ENCODE data around the gene FOXA3. TPM values are rescaled to one million over a fixed set of nuclear protein-coding genes. Genes with fewer than 3 reads are reported as not detected.

Gene FOXA3
- total RNA-seq, 3 donors from 2014 or later = 0.23 to 0.46 (median 0.26) TPM

- Mint-ChIP-seq H3K4me1 (ENCODE audit: low read depth) (no peaks in the 10 kb centered on the region), H3K36me3 (ENCODE audit: insufficient read depth) (peaks cover 37% of the 10 kb centered on the region)
- no peak for ATAC-seq
These were observed 40.1 kb upstream of the FOXA3 start for GRCh38 chr19:45824041-45824471.

GRCh38 chr19:45824531-45825262 lies 39.4 kb upstream of the FOXA3 start:
- H3K9me3 Mint-ChIP-seq = no peaks in the 10 kb centered on the region
- no peaks in the 10 kb centered on the region for H3K27me3 Mint-ChIP-seq (ENCODE audit: low read depth)
- peaks cover 40% of the 10 kb centered on the region for H3K36me3 Mint-ChIP-seq (ENCODE audit: insufficient read depth)
- no peak overlapping the region for H3K4me3 Mint-ChIP-seq
- no peaks in the 10 kb centered on the region for H3K4me1 Mint-ChIP-seq (ENCODE audit: low read depth)
- ATAC-seq = no peak
- DNase-seq = no peak

More at GRCh38 chr19:45824041-45824471, 40.1 kb upstream of the FOXA3 start:
- Mint-ChIP-seq H3K27me3 (ENCODE audit: low read depth) (no peaks in the 10 kb centered on the region), H3K4me3 (no peak overlapping the region), H3K9me3 (no peaks in the 10 kb centered on the region)
- no peak for DNase-seq

DNA sequence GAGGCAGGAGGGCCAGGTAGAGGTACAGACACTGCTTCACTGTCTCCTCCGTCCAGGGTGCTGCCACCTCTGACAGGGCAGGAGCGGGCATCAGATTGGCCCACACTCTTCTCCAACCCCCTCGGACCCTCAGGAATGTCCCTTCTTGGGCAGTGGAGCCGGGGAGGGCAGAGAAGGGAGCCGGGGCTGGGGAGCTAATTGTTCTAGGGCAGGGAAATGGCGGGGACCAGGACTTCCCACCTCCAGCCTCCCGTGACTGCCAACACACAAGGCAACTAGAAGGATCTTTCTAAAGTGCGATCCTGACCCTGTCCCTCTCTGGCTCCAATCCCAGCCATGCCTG lies 38.9 kb upstream of the FOXA3 start:
- Mint-ChIP-seq H3K4me1 (ENCODE audit: low read depth) (no peaks in the 10 kb centered on the region), H3K4me3 (no peak overlapping the region), H3K27me3 (ENCODE audit: low read depth) (no peaks in the 10 kb centered on the region), H3K36me3 (ENCODE audit: insufficient read depth) (peaks cover 43% of the 10 kb centered on the region), H3K9me3 (no peaks in the 10 kb centered on the region)
- ATAC-seq (no peak), DNase-seq (no peak)

DNA sequence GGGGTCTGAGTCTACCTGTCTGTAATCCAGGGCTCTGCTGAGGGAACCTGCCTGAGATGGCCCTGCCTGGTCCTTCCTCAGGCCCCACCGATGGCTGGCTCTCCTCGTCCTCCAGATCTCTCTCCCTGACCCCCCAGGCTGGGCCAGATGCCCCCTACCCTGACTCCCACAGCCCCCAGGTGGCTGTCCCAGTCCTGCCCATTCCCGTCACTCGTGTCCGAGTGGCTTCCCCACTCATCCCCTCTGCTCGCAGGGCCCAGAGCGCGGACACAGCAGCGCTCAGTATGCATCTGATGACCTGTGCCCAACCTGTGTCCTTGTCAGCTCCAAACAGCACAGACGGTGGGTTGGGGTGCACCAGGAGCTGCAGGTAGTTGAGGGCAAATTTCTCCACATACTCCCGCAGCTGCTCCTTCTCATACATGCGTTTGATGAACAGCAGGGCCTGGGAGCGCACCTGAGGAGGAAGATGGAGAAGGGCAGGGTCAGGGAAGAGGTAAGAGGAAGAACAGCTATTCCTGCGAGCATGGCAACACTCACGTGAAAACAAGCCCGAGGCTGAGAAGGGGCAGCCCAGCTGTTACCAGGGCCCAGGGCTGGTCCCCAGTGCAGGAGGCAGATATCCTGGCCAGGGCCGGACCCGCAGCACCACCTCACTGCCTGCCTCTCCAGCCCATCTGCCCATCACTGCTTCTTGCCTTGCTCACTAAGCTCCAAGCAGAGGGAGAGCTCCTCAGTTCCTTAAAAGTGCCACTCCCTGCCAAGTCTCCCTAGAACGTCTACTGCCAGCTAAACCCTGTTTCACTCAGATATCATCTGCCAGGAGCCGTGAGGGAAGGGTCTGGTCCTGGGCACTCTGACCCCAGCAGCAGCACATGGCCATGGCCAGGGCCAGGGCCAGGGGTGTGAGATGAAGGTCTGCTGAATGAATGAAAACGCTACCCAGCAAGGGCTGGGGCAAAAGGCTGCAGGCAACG lies 37.9 kb upstream of the FOXA3 start:
- Mint-ChIP-seq H3K4me3 (no peak overlapping the region), H3K9me3 (no peaks in the 10 kb centered on the region), H3K36me3 (ENCODE audit: insufficient read depth) (peaks cover 43% of the 10 kb centered on the region), H3K27me3 (ENCODE audit: low read depth) (no peaks in the 10 kb centered on the region), H3K4me1 (ENCODE audit: low read depth) (no peaks in the 10 kb centered on the region)
- DNase-seq (no peak), ATAC-seq (no peak)

DNA sequence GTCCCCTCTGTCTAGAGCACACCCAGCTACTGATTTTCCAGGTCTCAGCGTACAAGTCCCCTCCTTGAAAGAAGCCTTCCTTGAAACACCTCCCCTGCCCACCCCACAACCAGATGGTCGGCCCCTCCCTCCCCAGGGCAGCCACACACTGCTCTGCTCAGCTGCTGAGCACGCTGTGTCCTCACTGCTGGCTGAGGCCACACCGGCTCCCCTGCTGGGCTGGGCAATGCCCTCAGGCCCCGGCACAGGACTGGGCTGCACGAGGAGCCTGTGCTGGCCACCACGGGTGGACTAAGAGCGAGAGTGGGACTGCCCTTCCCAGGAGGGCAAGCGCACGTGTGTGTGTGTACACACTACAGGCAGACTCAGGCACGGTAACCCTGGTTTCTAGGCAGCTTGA lies 37.2 kb upstream of the FOXA3 start:
- no peak for DNase-seq
- Mint-ChIP-seq H3K4me3 (no peak overlapping the region), H3K27me3 (ENCODE audit: low read depth) (no peaks in the 10 kb centered on the region), H3K4me1 (ENCODE audit: low read depth) (no peaks in the 10 kb centered on the region), H3K9me3 (no peaks in the 10 kb centered on the region), H3K36me3 (ENCODE audit: insufficient read depth) (peaks cover 43% of the 10 kb centered on the region)
- no peak for ATAC-seq

DNA sequence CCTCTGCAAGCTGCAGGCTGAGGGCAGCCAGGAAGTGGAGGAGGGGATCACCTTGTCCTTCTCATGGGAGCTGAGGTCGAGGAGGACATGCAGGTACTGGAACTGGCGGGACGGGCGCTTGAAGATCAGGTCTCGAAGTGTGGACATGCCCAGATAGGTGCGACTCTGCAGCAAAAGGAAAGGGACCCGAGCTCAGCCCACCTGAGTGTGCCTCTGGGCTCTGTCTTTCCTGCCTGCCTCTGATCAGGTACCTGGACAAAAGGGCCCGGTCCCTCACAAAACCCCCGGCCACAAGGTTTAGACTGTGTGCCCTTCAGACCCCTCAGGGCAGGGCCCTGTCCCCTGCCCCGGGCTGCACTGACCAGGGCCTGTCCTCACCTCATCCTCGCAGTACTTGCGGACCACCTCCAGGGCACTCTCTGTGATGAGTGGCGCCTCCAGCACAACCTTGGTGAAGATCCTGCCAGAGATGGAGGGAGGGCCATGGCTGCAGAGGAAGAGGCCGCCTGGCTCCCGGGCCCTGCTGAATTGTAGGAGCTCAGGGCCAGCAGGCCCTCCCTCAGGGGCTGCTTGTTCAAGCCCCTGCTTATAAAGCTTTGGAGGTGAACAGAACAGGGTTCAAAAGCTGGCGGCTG lies 36.5 kb upstream of the FOXA3 start:
- Mint-ChIP-seq H3K4me1 (ENCODE audit: low read depth) (no peaks in the 10 kb centered on the region), H3K4me3 (no peak overlapping the region), H3K36me3 (ENCODE audit: insufficient read depth) (peaks cover 46% of the 10 kb centered on the region), H3K27me3 (ENCODE audit: low read depth) (no peaks in the 10 kb centered on the region), H3K9me3 (no peaks in the 10 kb centered on the region)
- ATAC-seq (no peak), DNase-seq (no peak)

DNA sequence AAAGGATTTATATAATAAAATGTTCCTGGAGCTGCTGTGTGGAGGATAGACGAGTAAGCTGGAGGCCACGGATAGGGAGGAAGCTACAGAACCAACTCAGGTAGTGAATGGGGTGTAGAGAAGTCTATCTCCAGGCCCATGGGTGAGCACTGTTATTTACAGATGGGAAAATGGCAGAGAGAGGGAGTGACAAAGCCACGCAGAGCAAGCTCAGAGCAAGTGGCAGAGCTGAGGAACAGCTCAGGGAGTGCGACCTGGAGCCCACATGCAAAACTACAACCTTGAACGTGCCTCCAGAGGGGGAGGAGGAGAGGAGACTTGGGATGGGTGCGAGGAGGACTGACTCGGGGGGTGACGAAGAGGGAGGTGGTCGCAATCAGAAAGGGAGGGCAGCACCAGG lies 35.6 kb upstream of the FOXA3 start:
- no peak for DNase-seq
- Mint-ChIP-seq H3K36me3 (ENCODE audit: insufficient read depth) (peaks cover 42% of the 10 kb centered on the region), H3K9me3 (no peaks in the 10 kb centered on the region), H3K4me3 (no peak overlapping the region), H3K4me1 (ENCODE audit: low read depth) (no peaks in the 10 kb centered on the region), H3K27me3 (ENCODE audit: low read depth) (no peaks in the 10 kb centered on the region)
- ATAC-seq = no peak

DNA sequence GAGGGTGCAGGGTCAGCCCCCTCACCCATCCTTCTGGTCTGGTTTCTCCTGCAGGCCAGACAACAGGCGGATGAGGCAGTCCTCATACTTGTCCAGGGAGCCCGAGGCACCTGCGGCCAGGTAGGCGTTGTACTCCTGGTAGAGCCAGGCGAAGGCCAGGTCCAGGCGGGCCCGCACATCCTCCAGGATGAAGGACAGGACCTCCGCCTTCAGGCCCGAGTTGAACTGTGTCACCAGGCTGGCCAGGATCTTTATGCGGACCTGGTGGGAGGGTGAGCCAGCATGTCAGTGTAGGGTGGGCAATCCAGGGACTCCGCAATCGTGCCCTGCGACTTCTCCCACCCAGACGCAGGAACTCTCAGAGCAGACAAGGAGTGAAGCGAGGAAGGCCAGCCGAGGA lies 35.2 kb upstream of the FOXA3 start:
- H3K4me3 Mint-ChIP-seq = no peak overlapping the region
- DNase-seq (no peak), ATAC-seq (no peak)
- peaks cover 42% of the 10 kb centered on the region for H3K36me3 Mint-ChIP-seq (ENCODE audit: insufficient read depth)
- no peaks in the 10 kb centered on the region for H3K9me3 Mint-ChIP-seq
- H3K27me3 Mint-ChIP-seq (ENCODE audit: low read depth) = no peaks in the 10 kb centered on the region
- no peaks in the 10 kb centered on the region for H3K4me1 Mint-ChIP-seq (ENCODE audit: low read depth)

DNA sequence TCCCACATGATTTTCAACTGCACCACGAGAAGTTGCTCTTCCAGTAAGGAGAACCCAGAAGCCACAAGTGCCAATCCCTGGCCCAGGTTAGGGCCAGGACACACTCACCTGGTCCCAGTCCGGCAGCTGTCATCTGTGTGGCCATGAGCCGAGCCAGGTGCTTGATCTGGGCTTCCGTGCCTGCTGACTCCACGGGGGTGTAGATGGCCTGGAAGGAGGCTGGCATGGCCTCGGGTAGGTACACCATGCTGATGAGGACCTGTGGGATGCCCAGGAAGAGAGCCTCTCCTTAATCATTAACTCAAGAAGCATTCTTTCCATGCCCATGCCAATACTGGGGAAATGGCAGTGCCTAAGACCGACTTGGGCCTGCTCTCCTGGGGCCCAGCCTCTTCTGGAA lies 29.2 kb upstream of the FOXA3 start:
- DNase-seq = no peak
- no peak for ATAC-seq
- Mint-ChIP-seq H3K4me3 (no peak overlapping the region), H3K36me3 (ENCODE audit: insufficient read depth) (peaks cover 36% of the 10 kb centered on the region), H3K9me3 (no peaks in the 10 kb centered on the region), H3K27me3 (ENCODE audit: low read depth) (no peaks in the 10 kb centered on the region), H3K4me1 (ENCODE audit: low read depth) (no peaks in the 10 kb centered on the region)

GRCh38 chr19:45842198-45842597 lies 21.9 kb upstream of the FOXA3 start:
- Mint-ChIP-seq H3K4me3 (no peak overlapping the region), H3K36me3 (ENCODE audit: insufficient read depth) (peaks cover 54% of the 10 kb centered on the region), H3K4me1 (ENCODE audit: low read depth) (no peaks in the 10 kb centered on the region), H3K9me3 (no peaks in the 10 kb centered on the region), H3K27me3 (ENCODE audit: low read depth) (no peaks in the 10 kb centered on the region)
- no peak for ATAC-seq
- no peak for DNase-seq

GRCh38 chr19:45847663-45848062 lies 16.5 kb upstream of the FOXA3 start:
- H3K4me1 Mint-ChIP-seq (ENCODE audit: low read depth) = no peaks in the 10 kb centered on the region
- no peaks in the 10 kb centered on the region for H3K9me3 Mint-ChIP-seq
- ATAC-seq (no peak), DNase-seq (no peak)
- H3K27me3 Mint-ChIP-seq (ENCODE audit: low read depth) = no peaks in the 10 kb centered on the region
- peaks cover 50% of the 10 kb centered on the region for H3K36me3 Mint-ChIP-seq (ENCODE audit: insufficient read depth)
- no peak overlapping the region for H3K4me3 Mint-ChIP-seq

DNA sequence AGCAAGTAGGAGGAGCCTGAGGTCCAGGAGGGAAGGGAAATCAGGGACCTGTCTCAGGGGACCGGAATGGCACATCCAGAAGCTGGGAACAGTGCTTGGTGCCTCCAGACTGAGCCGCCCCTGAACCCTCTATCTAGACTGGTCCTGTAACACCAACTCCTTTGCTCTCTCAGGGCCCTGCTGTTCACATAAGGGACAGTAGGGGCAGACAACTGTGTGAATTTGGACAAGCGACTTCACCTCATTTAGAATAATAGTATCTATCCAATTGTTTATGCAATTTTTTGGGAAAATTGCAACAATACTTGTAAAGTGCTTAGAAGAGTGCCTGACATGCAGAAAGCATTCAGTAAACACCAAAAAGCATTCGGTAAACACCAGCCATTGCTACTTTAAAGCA lies 15.2 kb upstream of the FOXA3 start:
- Mint-ChIP-seq H3K9me3 (no peaks in the 10 kb centered on the region), H3K4me3 (no peak overlapping the region), H3K36me3 (ENCODE audit: insufficient read depth) (peaks cover 44% of the 10 kb centered on the region), H3K4me1 (ENCODE audit: low read depth) (no peaks in the 10 kb centered on the region), H3K27me3 (ENCODE audit: low read depth) (no peaks in the 10 kb centered on the region)
- ATAC-seq = no peak
- DNase-seq = no peak

- DNase-seq (no peak), ATAC-seq (no peak)
- peaks cover 33% of the 10 kb centered on the region for H3K36me3 Mint-ChIP-seq (ENCODE audit: insufficient read depth)
- no peak overlapping the region for H3K4me3 Mint-ChIP-seq
- H3K9me3 Mint-ChIP-seq = no peaks in the 10 kb centered on the region
- H3K27me3 Mint-ChIP-seq (ENCODE audit: low read depth) = no peaks in the 10 kb centered on the region
- no peaks in the 10 kb centered on the region for H3K4me1 Mint-ChIP-seq (ENCODE audit: low read depth)
These were observed 11.9 kb upstream of the FOXA3 start for GRCh38 chr19:45852145-45852750.

- peaks cover under 1% of the 10 kb centered on the region for H3K4me1 Mint-ChIP-seq (ENCODE audit: low read depth)
- peaks cover 33% of the 10 kb centered on the region for H3K36me3 Mint-ChIP-seq (ENCODE audit: insufficient read depth)
- H3K27me3 Mint-ChIP-seq (ENCODE audit: low read depth) = no peaks in the 10 kb centered on the region
- no peak overlapping the region for H3K4me3 Mint-ChIP-seq
- no peaks in the 10 kb centered on the region for H3K9me3 Mint-ChIP-seq
- DNase-seq (no peak), ATAC-seq (no peak)
These were observed 11.1 kb upstream of the FOXA3 start for GRCh38 chr19:45852983-45853382.
